HL-60 (cell line): ENCODE results near the gene ZNF789.

Source experiments
- POLR2AphosphoS5 ChIP-seq: IDR thresholded peaks from 2 replicates; pipeline ENCODE4 v1.6.1; 2012; ENCODE audit warnings: low read depth
- TF ChIP-seq, protein P1 (sequence below): IDR thresholded peaks from one replicate; pipeline ENCODE4 v1.5.1; 2011; ENCODE audit warnings: low read length, control low read depth, inconsistent platforms; ENCODE audit not compliant: insufficient read depth

DNA sequence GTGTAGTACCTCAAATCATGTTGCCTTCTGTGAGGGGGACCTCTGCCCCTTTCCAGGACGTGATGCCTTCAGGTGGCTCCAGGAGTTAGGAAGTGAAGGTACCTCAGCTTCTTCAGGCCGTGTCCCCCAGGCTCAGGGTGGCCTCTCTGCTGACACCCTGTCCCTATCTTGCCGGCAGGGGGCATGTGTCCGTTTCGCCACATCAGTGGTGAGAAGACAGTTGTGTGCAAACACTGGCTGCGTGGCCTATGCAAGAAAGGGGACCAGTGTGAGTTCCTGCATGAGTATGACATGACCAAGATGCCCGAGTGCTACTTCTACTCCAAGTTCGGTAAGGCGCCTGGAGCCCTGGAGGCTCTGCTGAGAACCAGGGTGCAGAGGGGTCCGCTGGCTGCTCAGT lies 24.7 kb upstream of the ZNF789 start:
- TF ChIP-seq, protein P1, sequence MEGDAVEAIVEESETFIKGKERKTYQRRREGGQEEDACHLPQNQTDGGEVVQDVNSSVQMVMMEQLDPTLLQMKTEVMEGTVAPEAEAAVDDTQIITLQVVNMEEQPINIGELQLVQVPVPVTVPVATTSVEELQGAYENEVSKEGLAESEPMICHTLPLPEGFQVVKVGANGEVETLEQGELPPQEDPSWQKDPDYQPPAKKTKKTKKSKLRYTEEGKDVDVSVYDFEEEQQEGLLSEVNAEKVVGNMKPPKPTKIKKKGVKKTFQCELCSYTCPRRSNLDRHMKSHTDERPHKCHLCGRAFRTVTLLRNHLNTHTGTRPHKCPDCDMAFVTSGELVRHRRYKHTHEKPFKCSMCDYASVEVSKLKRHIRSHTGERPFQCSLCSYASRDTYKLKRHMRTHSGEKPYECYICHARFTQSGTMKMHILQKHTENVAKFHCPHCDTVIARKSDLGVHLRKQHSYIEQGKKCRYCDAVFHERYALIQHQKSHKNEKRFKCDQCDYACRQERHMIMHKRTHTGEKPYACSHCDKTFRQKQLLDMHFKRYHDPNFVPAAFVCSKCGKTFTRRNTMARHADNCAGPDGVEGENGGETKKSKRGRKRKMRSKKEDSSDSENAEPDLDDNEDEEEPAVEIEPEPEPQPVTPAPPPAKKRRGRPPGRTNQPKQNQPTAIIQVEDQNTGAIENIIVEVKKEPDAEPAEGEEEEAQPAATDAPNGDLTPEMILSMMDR = peak; percentile 83
- TF ChIP-seq POLR2AphosphoS5 = no peak
